ENCODE data around the gene ROR2. TPM values are rescaled to one million over a fixed set of nuclear protein-coding genes. Genes with fewer than 3 reads are reported as not detected.

The ROR2 gene
- total RNA-seq, 4 donors from 2014 or later = 4.2 to 23.2 (median 11.2) TPM

GRCh38 chr9:91924090-91924489 is 25.9 kb downstream of the ROR2 start:
- intact Hi-C loops (cut with DNase I; ENCODE audit: low total_unique reads) (no loop called here), in situ Hi-C loops (cut with MboI; ENCODE audit: low pct_ligation_motif_present in 1 of 4, low pct_unique_long_range_greater_than_20kb in 1 of 4, low sequenced_read_pairs in 3 of 4) (no loop called here)
- Histone ChIP-seq H3K4me1 (peaks cover 0 to 18% (median 0%) of the 10 kb centered on the region in 4 donors), H3K36me3 (no peaks in the 10 kb centered on the region), H3K9me3 (peaks cover 0 to under 1% of the 10 kb centered on the region in 2 donors), H3K27me3 (no peaks in the 10 kb centered on the region), H3K27ac (no peak overlapping the region), H3K4me3 (no peak overlapping the region)
- WGBS, 2 donors (ENCODE audit: low coverage in 1 of 2) = 92% methylated on average over 5 of the region's 6 CpGs; no CpG with 5 or more reads in 1 of the 2 donors
- DNase-seq = no peak
- no peak for TF ChIP-seq POLR2A (IDR thresholded peaks at IDR 0.05)

- H3K9me3 ChIP-seq = no peaks in the 10 kb centered on the region
- WGBS, 2 donors (ENCODE audit: low coverage in 1 of 2) = 29 to 59% methylated on average over 1 of the region's 1 CpG
- no peaks in the 10 kb centered on the region for H3K36me3 ChIP-seq
- in situ Hi-C loops (cut with MboI; ENCODE audit: low pct_ligation_motif_present in 1 of 4, low pct_unique_long_range_greater_than_20kb in 1 of 4, low sequenced_read_pairs in 3 of 4) = no loop called here
- H3K4me1 ChIP-seq = peaks cover 0 to 21% (median 0%) of the 10 kb centered on the region in 4 donors
- intact Hi-C loops (cut with DNase I; ENCODE audit: low total_unique reads) = no loop called here
- DNase-seq = no peak
- TF ChIP-seq POLR2AphosphoS5 (IDR thresholded peaks at IDR 0.05) (no peak), EP300 (IDR thresholded peaks at IDR 0.05; ENCODE audit: low read depth) (no peak), CTCF (IDR thresholded peaks at IDR 0.05) (no peak), POLR2A (IDR thresholded peaks at IDR 0.05) (no peak)
- H3K4me3 ChIP-seq = no peak overlapping the region
- H3K27ac ChIP-seq = no peak overlapping the region
- no peaks in the 10 kb centered on the region for H3K27me3 ChIP-seq
These were observed 26.9 kb downstream of the ROR2 start for GRCh38 chr9:91923145-91923544.

GRCh38 chr9:91921371-91921770 is 28.7 kb downstream of the ROR2 start:
- 72 to 88% methylated on average over 1 to 9 of the region's 9 CpGs for WGBS, 2 donors (ENCODE audit: low coverage in 1 of 2)
- intact Hi-C loops (cut with DNase I; ENCODE audit: low total_unique reads) = no loop called here
- in situ Hi-C loops (cut with MboI; ENCODE audit: low pct_ligation_motif_present in 1 of 4, low pct_unique_long_range_greater_than_20kb in 1 of 4, low sequenced_read_pairs in 3 of 4) = no loop called here
- H3K27me3 ChIP-seq = no peaks in the 10 kb centered on the region
- H3K4me3 ChIP-seq = no peak overlapping the region
- no peaks in the 10 kb centered on the region for H3K36me3 ChIP-seq
- DNase-seq = no peak
- TF ChIP-seq CTCF (IDR thresholded peaks at IDR 0.05) = no peak
- no peak for TF ChIP-seq EP300 (IDR thresholded peaks at IDR 0.05; ENCODE audit: low read depth)
- TF ChIP-seq POLR2A (IDR thresholded peaks at IDR 0.05) = no peak
- no peak for TF ChIP-seq POLR2AphosphoS5 (IDR thresholded peaks at IDR 0.05)
- no peaks in the 10 kb centered on the region for H3K9me3 ChIP-seq
- peaks cover 0 to 21% (median 0%) of the 10 kb centered on the region in 4 donors for H3K4me1 ChIP-seq
- no peak overlapping the region for H3K27ac ChIP-seq

- Histone ChIP-seq H3K4me3 (no peak overlapping the region), H3K4me1 (peaks cover 0 to 21% (median 0%) of the 10 kb centered on the region in 4 donors), H3K36me3 (no peaks in the 10 kb centered on the region), H3K27me3 (no peaks in the 10 kb centered on the region), H3K27ac (no peak overlapping the region), H3K9me3 (no peaks in the 10 kb centered on the region)
- in situ Hi-C loops (cut with MboI; ENCODE audit: low pct_ligation_motif_present in 1 of 4, low pct_unique_long_range_greater_than_20kb in 1 of 4, low sequenced_read_pairs in 3 of 4) = no loop called here
- no peak for TF ChIP-seq POLR2AphosphoS5 (IDR thresholded peaks at IDR 0.05)
- TF ChIP-seq EP300 (IDR thresholded peaks at IDR 0.05; ENCODE audit: low read depth) = no peak
- no peak for TF ChIP-seq POLR2A (IDR thresholded peaks at IDR 0.05)
- no peak for TF ChIP-seq CTCF (IDR thresholded peaks at IDR 0.05)
- no peak for DNase-seq
- intact Hi-C loops (cut with DNase I; ENCODE audit: low total_unique reads) = no loop called here
- WGBS, 2 donors (ENCODE audit: low coverage in 1 of 2) = 65 to 75% methylated on average over 4 to 6 of the region's 6 CpGs
These were observed 29.2 kb downstream of the ROR2 start for GRCh38 chr9:91920630-91921350.
